HL-60 (cell line): Measurements from ENCODE around the gene MEX3A.
"Not testable (repeated sequence)": the region's sequence is repeated elsewhere in the genome, so short reads cannot be mapped to it uniquely, and the experiment has no call there.

ENCODE experiments used
- CTCF ChIP-seq: IDR thresholded peaks from one replicate; pipeline ENCODE4 v1.5.1; 2011; ENCODE audit warnings: low read length, control low read depth, inconsistent platforms; ENCODE audit not compliant: insufficient read depth
- GABPA ChIP-seq: IDR thresholded peaks from 2 replicates; pipeline ENCODE4 v1.6.1; 2012; ENCODE audit warnings: low read depth
- POLR2AphosphoS5 ChIP-seq: IDR thresholded peaks from 2 replicates; pipeline ENCODE4 v1.6.1; 2012; ENCODE audit warnings: low read depth
- SPI1 ChIP-seq: IDR thresholded peaks from 2 replicates; pipeline ENCODE4 v1.6.1; 2012; ENCODE audit warnings: low read depth, mild to moderate bottlenecking, borderline replicate concordance

- TF ChIP-seq CTCF, SPI1, POLR2AphosphoS5, GABPA: not testable (repeated sequence)
Measured at GRCh38 chr1:156116731-156117130, 34.5 kb upstream of the MEX3A start.
